ENCODE results near the gene UQCC5. TPM values are rescaled to one million over a fixed set of nuclear protein-coding genes. Genes with fewer than 3 reads are reported as not detected.

UQCC5 gene
- total and polyA plus RNA-seq, 10 donors = 2.7 to 41.5 (median 12.0) TPM

- no peak for DNase-seq
- WGBS, 5 donors = 88 to 100% (median 97%) methylated on average over 1 of the region's 1 CpG
- TF ChIP-seq POLR2AphosphoS5 (IDR thresholded peaks at IDR 0.05) (no peak), CTCF (IDR thresholded peaks at IDR 0.05 in 8 of 11, conservative IDR thresholded peaks at IDR 0.05 in 3 of 11) (no peak), POLR2A (IDR thresholded peaks at IDR 0.05) (no peak)
- Histone ChIP-seq H3K9me3 (no peaks in the 10 kb centered on the region), H3K27ac (no peak overlapping the region), H3K4me1 (peaks cover 0 to 8% (median 0%) of the 10 kb centered on the region in 6 donors), H3K36me3 (peaks cover 6 to 98% (median 71%) of the 10 kb centered on the region in 6 donors), H3K27me3 (replicated peaks in 1 of 7) (no peaks in the 10 kb centered on the region), H3K4me3 (no peak overlapping the region)
- intact Hi-C loops (cut with DNase I; ENCODE audit: low total_unique reads) = no loop called here
Measured at GRCh38 chr3:52555056-52555455, 18.7 kb downstream of the UQCC5 start.

- peaks cover 6 to 98% (median 72%) of the 10 kb centered on the region in 6 donors for H3K36me3 ChIP-seq
Measured at GRCh38 chr3:52557011-52557960, 20.9 kb downstream of the UQCC5 start.

GRCh38 chr3:52558436-52558835 is 22.0 kb downstream of the UQCC5 start:
- H3K9me3 ChIP-seq = no peaks in the 10 kb centered on the region
- H3K27ac ChIP-seq = no peak overlapping the region
- peaks cover 3 to 98% (median 76%) of the 10 kb centered on the region in 6 donors for H3K36me3 ChIP-seq
- DNase-seq = no peak
- no peak overlapping the region for H3K4me3 ChIP-seq
- intact Hi-C loops (cut with DNase I; ENCODE audit: low total_unique reads) = no loop called here
- TF ChIP-seq POLR2A (IDR thresholded peaks at IDR 0.05) (no peak), CTCF (IDR thresholded peaks at IDR 0.05 in 8 of 11, conservative IDR thresholded peaks at IDR 0.05 in 3 of 11) (no peak), POLR2AphosphoS5 (IDR thresholded peaks at IDR 0.05) (no peak)
- peaks cover 0 to 19% (median 6%) of the 10 kb centered on the region in 6 donors for H3K4me1 ChIP-seq
- 96 to 100% (median 99%) methylated on average over 5 of the region's 5 CpGs for WGBS, 5 donors
- H3K27me3 ChIP-seq (replicated peaks in 1 of 7) = no peaks in the 10 kb centered on the region

More at GRCh38 chr3:52557011-52557960, 20.9 kb downstream of the UQCC5 start:
- Histone ChIP-seq H3K4me1 (peaks cover 0 to 19% (median 6%) of the 10 kb centered on the region in 6 donors), H3K9me3 (no peaks in the 10 kb centered on the region), H3K27ac (no peak overlapping the region), H3K27me3 (replicated peaks in 1 of 7) (no peaks in the 10 kb centered on the region), H3K4me3 (no peak overlapping the region)
- intact Hi-C loops (cut with DNase I; ENCODE audit: low total_unique reads) = no loop called here
- TF ChIP-seq CTCF (IDR thresholded peaks at IDR 0.05 in 8 of 11, conservative IDR thresholded peaks at IDR 0.05 in 3 of 11) (no peak), POLR2A (IDR thresholded peaks at IDR 0.05) (no peak), POLR2AphosphoS5 (IDR thresholded peaks at IDR 0.05) (no peak)
- 86 to 92% (median 90%) methylated on average over 9 of the region's 9 CpGs for WGBS, 5 donors
- no peak for DNase-seq

All from spleen (tissue), 11 donors.